GM19238 (cell line): ENCODE data around the gene CDK5RAP3.

Source experiments
- DNase-seq: peaks from one replicate; pipeline ENCODE4 v3.0.0; 2011; ENCODE audit warnings: low spot score; ENCODE audit not compliant: insufficient read length

CDK5RAP3 gene

DNA sequence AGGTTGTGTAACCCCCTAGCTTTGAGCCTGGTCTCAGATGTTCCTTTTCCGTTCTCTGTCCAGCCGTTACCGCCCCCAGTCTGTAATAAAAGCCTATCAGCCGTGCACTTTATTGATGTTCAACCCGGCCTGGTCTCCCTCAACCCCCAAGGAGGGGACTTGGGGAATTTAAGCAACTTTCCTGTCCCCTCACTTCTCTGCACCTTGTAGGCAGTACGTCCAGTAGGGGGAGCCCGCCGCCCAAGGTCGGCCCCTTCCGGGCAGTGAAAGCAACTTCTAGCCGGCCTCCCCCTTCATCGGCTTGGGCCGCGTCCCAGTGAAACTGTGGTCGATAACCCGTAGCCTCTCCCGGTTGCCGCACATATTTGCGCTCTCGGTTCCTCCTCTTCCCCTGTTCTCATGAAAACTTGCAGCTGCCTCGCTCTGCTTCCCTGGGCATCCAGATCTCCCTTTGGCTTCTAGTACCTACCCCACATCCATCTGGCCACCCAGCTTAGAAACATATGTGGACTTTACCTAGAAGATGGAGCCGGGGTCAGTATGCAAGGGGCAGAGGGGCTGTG, 21.6 kb upstream of the CDK5RAP3 start:
- peak; percentile 72 for DNase-seq

DNA sequence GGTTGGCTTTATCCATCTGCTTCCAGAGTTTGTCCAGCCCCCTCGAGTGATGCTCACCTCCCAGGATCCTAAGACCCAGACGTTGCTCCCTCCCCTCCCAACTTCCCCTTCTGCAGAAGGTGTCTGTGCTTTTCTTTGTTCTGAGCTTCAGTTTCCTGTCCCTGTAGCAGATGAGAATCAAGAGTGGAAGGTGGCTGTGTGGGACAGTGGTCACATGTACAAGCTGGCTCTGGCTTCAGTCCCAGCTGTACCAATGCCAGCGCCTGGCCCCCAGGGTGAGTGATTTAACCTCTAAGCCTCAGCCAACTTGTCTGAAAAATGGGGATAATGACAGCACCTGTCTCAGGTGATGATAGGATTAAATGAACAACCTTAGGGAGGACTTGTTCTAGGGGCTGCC, 21.0 kb upstream of the CDK5RAP3 start:
- DNase-seq, result no peak

DNA sequence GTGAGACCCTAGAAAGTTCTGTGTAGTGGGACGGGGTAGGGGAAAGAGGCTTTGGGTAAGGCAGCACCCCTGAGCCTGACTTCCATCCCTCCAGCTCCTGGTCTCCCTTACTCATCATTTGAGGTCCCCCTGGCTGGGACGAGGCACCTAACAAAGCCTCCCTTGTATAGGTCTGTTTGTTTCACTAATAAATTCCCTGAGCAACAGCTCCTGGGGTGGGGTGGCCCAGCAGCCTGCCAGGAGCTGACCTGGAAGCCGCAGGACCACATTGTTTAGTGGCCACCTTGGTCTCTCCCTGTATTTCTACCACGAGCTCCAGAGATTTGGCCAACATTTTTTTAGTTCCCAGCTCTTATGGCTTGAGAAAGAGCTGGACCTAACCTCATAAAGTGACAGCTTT, 20.5 kb upstream of the CDK5RAP3 start:
- no peak for DNase-seq

DNA sequence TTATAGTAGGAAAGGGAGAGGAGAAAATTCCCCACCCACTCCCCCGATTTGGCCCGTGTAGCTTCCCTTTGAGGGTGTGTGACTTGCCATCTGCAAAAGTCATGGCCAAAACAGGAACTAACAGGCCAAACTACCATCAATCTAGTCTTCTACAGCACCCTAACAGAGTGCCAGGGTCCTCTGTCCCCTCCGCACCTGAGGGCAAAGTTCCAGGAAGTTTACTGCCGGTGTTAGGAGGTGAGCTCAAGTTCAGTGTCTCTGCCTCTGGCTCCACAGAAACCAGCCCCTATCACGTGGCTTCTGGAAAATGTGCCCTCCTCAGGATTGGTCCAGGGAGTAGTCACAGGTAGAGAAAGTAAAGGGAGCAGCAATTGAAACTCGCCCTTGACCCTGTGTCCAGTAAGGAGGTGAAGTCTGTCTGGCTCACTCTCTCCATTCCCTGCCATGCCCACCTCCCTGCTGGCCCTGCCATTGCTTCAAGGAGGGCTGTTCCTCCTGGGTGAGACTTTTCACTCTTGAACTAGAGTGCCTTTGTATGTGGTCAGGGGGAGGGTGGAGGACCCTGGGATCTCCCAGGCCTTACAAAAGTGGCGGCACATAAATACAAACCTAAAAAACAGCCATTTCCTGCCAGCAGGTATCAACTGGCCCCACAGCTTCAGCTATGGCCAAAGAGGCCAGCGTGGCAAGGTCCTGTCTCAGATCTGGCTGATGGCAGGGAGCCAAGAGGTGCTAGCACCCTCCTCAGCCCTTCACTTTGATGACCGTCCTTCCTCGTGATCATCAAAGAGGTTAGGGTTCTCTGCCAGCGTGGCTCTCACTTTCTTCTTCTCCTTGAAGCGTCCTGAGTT, 18.5 kb upstream of the CDK5RAP3 start:
- no peak for DNase-seq

DNA sequence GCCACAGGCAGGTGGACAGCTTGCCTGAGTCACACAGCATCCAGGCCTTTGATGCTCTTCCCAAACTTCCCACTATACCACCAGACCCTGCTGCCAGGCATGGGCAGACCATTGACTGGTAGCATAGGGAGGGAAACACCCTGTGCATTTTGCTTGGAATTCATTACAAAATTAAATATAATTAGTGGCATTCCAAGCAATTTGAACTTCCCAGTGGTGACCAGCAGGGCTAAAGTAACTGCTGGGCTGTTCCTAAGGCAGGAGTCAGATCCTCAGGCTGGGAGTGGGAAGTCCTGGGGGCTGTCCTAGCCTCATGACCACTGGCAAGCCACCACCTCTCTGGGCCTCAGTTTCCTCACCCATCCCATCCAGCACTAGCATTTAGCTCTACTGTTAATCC, 17.0 kb upstream of the CDK5RAP3 start:
- no peak for DNase-seq

DNA sequence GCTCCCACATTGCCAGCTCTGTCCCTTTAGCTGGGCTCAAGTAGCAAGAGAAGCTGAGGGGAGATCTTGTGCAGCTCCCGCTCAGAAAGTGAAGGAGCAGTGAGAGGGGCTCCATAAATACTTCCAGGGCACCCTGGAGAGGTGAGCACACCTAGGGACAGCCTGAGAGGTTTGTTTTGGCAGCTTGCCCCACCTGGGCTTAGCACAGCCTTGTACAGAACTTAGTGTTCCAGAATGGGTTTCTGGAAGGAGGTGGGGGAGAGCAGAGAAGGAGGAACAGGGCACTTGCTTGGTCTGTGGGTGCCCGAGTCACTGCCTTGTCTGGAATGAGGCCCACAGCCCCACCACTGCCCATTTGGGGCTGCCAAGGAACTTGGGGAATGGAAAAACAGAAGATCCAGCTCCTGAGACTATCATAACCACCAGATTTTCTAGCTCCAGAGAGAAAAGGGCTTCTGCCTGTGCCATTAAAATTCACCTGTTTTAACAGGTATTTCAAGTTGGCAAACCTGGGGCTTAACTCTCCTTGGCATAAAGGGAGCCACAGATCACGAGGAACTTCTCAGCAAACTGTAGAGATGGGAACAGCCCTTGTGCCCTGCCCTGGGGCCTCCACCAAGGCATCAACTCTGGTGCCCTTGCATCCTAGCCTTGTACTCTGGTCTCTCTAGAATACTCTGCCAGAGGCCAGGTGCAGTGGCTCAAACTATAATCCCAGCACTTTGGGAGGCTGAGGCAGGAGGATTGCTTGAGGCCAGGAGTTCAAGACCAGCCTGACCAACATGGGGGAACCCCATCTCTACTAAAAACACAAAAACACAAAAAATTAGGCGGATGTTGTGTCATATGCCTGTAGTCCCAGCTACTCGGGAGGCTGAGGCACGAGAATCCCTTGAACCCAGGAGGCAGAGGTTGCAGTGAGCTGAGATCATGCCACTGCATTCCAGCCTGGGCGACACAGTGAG, 15.1 kb upstream of the CDK5RAP3 start:
- no peak for DNase-seq

DNA sequence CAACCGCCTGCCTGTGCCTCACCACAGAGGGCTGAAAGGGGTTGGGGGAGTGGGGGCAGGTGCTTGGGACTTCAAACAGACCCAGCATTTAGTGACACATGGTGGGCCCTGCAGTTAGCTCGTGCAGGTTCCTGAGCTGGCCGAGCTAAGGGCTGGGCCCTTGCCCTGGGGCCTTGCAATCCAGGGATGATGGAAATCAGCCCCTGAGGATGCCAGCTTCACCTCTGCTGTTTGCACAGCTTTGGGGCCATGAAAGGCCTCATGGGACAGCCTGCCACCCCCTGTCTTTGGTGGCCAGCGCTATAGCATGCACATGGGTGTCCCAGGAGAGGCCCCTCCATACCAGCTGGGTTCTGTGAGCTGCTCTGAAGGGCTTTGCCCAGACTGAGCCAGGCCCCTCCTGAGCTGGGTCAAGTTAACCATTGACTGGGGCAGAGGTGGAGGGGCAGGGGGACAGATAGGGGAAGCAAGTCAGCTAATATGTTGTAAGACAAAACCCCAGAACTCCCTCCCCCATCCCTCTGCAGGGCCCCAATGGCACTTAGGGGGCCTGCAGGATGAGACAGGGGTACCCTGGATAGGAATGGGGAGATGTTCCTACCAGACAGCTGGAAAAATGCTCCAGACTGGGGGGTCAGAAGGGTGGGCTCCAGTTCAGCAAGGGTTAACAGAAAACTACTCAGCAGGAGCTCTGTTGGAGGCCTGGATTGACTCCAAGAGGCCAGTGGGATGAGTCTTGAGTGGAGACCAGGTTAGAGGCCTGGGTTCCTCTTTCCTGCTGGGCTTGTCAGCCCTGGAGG, 13.9 kb upstream of the CDK5RAP3 start:
- no peak for DNase-seq

DNA sequence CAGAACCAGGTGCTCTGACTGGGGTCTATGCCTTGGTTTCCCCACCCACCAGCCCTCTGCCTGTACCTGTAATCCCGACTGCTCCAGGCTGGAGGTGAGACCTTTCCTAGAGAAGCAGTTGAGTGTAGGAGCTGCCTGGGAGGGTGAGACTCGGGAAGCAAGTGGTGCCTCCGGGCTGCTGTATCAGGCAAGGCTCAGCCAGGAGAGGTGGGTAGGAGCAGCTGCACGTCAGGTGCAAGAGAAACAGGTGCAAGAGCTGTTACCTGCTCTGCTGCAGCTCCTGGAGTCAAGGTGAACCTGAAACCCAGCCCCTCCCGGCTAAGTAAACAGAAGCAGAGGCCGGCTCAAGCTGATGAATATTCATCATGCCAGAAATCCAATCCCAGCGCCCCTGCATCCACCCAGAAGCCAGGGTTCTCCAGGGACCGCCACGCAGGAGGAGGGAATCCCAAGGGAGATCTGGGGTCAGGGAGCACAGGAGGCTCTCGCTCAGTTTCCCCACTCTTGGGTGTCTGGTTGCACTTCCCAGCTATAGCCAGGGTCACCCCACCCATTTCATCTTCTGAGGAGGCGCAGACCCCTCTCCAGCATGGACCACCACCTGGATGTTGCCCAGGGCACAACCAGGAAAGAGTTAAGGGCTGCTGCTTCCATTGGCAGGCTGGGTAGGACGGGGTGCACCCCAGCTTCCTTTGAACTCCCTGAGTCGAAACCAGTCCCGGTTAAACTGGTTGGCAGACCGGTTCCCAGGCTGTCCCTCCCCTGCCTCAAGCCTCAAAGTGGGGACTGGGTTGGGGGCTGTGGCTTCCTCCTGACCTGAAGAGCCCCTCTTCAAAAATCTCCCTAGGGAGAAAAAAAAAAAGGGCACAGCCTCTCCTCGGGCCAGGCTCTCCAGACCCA, 13.1 kb upstream of the CDK5RAP3 start, which contains the start of gene PRR15L:
PRR15L (minus strand) TSS at position 293 of the 900 bp plus-strand sequence. CDS start 4,649 bp downstream, outside the sequence.
- no peak for DNase-seq

DNA sequence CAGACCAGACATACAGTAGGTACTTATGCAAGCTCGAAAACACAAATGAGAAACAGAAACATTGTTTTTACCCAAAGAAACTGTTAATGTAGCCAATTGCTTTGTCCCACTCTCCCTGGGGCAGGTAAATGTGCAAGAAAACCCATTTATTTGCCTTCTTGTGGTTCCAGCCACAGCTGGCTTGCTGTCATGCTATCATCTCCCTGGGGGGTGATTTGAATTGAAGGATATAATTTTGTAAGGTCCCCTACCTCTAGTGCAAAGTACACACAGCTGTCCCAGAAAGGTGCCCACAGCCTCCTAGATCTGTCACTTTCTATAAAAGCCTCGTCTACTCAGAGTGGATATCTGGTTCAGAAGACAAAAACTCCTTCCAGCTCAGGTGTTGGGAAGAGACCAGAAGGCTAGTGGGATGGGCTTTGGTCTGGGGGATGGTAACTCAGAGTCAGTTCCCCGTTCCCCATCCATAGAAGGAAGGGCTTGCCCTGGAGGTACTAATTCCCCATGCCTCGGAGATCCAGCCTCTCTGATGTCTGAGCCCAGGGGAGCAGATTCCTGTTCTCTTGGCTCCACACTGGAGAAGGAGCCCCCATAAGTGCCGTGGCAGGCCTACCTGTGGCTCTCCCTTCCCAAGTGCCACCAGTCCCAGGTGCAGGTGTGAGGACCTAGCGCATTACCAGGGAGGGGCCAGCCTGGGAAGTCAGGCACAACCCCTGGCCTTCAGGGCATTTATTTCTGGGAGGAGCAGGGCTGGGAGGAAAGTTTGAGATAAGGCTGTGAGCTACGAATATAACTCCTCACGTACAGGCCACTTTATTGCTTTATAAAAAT, 10.9 kb upstream of the CDK5RAP3 start:
- no peak for DNase-seq

DNA sequence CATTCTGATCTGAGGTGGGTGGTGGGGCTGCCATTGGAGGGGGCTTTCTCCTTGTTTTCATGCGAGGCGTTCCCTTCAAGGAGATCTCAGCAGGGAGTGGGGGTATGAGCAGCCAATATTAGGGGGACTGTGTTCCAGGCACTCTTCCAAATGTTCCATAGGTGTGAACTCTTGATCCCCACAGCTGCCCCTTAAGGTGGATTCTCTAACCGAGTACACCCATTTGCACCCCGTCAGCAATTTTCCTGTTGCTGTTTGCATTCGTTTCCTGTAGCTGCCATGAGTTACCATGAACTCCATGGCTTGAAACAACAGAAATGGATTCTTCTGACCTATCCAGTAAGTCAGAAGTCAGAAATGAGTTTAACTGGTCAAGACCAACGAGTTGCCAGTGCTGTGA, 9.5 kb upstream of the CDK5RAP3 start:
- no peak for DNase-seq

DNA sequence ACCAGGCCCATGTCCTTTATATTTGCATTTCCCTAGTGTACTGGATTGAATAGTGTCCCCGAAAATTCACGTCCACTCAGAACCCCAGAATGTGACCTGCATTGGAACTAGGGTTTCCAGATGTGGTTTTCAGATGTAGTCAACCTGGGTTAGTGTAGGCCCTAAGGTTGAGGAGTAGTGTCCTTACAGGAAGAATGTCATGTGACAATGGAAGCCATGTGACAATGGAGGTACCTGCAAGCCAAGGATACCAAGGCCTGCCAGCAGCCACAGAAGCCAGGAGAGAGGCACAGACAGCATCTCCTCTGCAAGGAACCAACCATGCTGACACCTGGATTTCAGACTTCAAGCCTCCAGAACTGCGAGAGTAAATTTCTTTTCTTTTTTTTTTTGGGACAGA, 8.0 kb upstream of the CDK5RAP3 start:
- no peak for DNase-seq

DNA sequence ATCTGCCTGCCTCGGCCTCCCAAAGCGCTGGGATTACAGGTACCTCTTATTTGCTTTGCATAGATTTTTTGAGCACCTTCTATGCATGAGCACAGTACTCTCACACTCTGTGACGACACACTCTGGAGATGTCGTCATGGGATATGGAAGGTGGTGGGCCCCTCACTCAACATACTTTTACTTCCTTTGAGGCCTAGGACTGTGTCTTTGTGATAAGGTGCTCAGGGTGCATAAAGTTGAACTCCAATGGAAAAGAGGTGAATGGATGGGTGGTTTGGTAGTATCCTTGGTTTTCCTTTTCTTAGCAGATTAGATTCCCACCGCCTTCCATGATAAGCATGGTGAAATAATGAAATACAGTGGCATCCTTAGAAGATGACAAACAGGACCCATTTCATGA, 6.1 kb upstream of the CDK5RAP3 start:
- no peak for DNase-seq

DNA sequence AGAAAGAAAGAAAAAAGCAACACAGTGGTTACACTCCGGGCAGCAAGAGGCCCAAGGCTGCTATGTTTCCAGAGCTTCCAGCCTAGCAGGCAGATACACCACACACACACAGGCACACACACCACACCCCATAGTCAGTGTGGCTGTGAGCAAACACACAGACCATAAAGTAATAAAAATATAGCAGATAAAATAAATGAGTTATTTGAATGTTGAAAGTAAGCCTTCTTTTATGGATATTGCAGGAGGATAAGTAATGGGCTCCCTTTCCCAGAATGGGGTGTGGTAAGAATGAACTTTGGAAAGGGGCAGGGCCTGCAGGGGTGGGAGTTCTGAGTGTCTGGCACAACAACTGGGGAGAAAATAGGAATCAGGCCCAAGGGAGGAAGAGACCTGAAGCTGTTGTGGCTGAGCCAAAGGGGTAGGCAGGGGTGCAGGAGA, 4.8 kb upstream of the CDK5RAP3 start:
- DNase-seq, result no peak

DNA sequence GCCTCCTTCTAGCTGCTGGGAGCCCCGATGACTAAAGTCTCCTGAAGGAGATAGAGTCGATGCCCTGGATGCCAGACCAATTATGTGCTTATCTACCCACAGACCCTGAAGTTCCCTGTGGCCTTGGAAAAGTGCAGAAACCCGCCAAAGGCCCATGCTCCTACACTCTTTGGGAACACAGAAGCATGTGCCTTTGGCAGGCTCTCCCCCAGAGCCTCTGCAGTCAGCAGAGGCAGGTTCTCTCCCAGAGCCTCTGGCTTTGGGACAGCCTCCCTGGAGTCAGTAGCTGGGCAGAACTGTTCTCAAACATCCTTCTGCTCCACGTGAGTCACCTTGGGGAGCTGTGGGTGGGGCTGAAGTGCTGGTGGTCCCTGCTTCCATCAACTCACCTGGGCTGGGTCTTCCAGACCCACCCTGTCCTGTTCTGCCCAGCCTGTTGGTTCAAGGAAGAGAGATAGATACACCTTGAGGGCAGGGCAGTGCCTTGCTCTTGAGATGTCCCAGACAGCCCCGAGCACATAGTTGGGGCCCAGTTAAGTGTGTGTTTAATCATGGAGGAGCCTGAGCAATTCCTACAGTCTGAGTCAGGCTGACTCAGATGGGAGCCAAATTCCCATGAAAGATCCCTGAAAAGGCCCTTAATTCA, 3.2 kb upstream of the CDK5RAP3 start:
- no peak for DNase-seq

DNA sequence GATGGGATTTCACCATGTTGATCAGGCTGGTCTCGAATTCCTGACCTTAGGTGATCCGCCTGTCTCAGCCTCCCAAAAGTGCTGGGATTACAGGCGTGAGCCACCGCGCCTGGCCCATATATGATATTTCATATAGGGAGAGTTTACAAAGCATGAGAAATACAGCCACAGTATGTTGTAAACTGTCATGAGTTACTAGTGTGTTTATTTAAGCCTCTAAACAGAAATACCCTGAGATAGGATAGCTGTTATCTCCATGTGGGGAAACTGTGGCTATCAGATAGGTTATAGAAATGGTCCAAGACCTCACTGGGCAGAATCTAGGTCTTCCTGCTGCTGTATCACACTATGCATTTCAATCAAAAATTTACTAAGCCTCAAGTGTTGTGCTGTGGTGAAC, 2.1 kb upstream of the CDK5RAP3 start:
- DNase-seq, result no peak

DNA sequence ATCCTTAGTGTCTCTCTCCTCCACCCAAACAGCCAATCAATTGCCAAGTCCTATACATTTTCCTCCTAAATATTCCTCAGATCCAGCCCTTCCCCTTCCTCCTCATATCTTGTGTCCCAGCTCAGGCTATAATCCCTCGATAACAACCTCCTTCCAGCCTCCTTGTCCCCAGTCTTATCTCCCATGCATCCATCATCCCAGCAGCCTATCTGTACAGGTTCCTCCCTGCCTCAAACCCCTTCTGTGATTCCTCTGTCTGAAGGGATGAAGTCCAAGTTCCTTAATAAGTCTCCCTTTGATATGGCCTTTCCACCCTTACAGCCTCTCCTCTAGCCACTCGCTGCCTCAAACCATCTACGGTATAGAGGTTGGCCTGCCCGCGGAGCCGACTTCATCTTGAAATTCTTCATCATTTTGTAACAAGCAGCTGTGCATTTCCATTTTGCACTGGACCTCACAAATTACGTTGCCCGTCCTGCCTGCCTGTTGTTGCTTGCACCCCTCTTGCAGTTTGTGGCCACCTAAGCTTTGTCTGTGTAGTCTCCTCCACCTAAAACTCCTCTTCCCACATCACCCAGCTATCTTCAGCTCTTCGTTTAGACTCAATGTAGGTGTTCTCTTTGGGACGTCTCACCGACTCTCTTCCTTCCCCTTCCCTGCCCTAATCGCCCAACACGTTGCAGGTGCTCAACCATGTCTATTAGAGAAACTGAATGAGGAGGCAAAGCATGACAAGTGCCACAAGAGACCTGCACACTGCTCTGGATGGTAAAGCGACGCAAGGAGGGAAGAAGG, 786 bp upstream of the CDK5RAP3 start:
- no peak for DNase-seq

DNA sequence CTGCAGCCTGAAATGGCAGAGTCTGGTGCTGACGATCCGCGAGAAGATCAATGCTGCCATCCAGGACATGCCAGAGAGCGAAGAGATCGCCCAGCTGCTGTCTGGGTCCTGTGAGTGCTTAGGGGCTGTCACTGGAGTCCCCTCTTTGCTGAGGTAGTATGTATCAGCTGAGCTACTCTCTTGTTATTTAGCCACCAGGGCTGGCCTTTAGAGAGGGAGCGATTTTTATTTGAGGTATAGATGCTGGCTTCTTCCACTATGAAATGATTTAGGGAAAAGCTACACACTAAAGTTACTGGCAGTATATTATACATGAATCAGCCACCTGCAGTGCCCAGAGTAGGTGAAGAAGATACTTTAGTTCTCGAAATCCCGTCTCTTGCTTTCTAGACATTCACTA, 2.6 kb downstream of the CDK5RAP3 start:
- no peak for DNase-seq
